H9 (cell line): ENCODE measurements around the gene GALNT2. TPM values are rescaled to one million over a fixed set of nuclear protein-coding genes. Genes with fewer than 3 reads are reported as not detected.
A peak's percentile ranks its signal among the peaks of the same experiment; 100 is the strongest.

Source experiments
- DNase-seq: peaks from one replicate; pipeline ENCODE4 v3.0.0-alpha.2; 2017
- H2AFZ ChIP-seq: one replicate; pipeline ENCODE4 v1.6.1; 2013; ENCODE audit warnings: mild to moderate bottlenecking, low read length, control low read depth, moderate library complexity
- H2AK5ac ChIP-seq: 2 replicates; pipeline ENCODE4 v1.6.1; 2013; ENCODE audit warnings: low read length, control low read depth, mixed read lengths; ENCODE audit not compliant: insufficient read length
- H2BK120ac ChIP-seq: one replicate; pipeline ENCODE4 v1.6.1; 2013; ENCODE audit warnings: low read depth, mild to moderate bottlenecking, low read length, control low read depth, inconsistent platforms; ENCODE audit not compliant: poor library complexity, severe bottlenecking
- H2BK12ac ChIP-seq: 2 replicates; pipeline ENCODE4 v1.6.1; 2013; ENCODE audit warnings: low read length, control low read depth, mixed read lengths, low read depth; ENCODE audit not compliant: insufficient read length
- H2BK15ac ChIP-seq: 2 replicates; pipeline ENCODE4 v1.6.1; 2013; ENCODE audit warnings: low read depth, low read length, control low read depth
- H2BK20ac ChIP-seq: one replicate; pipeline ENCODE4 v1.6.1; 2013; ENCODE audit warnings: low read depth, mild to moderate bottlenecking, low read length, control low read depth, inconsistent platforms; ENCODE audit not compliant: poor library complexity, severe bottlenecking
- H2BK5ac ChIP-seq: 2 replicates; pipeline ENCODE4 v1.6.1; 2013; ENCODE audit warnings: low read length, control low read depth, mixed read lengths; ENCODE audit not compliant: insufficient read length
- H3K14ac ChIP-seq: 2 replicates; pipeline ENCODE4 v1.6.1; 2013; ENCODE audit warnings: low read length, control low read depth; ENCODE audit not compliant: insufficient read depth
- H3K18ac ChIP-seq: 2 replicates; pipeline ENCODE4 v1.6.1; 2013; ENCODE audit warnings: low read depth, mild to moderate bottlenecking, mixed read lengths, low read length, control low read depth; ENCODE audit not compliant: insufficient read length
- H3K23ac ChIP-seq: 2 replicates; pipeline ENCODE4 v1.6.1; 2013; ENCODE audit warnings: low read length, control low read depth, mixed read lengths, low read depth; ENCODE audit not compliant: insufficient read length
- H3K23me2 ChIP-seq: 2 replicates; pipeline ENCODE4 v1.6.1; 2013; ENCODE audit warnings: low read depth, mild to moderate bottlenecking, mixed read lengths, low read length, control low read depth; ENCODE audit not compliant: insufficient read length, poor library complexity, severe bottlenecking
- H3K27ac ChIP-seq: 2 replicates; pipeline ENCODE4 v1.5.1; 2013; ENCODE audit warnings: low read length, control low read depth, mixed read lengths, low read depth; ENCODE audit not compliant: insufficient read length
- H3K27me3 ChIP-seq: 2 replicates; pipeline ENCODE4 v1.6.1; 2013; ENCODE audit warnings: low read length, control low read depth, inconsistent platforms; ENCODE audit not compliant: insufficient read depth
- H3K4ac ChIP-seq: 2 replicates; pipeline ENCODE4 v1.6.1; 2013; ENCODE audit warnings: low read depth, mild to moderate bottlenecking, control low read depth, inconsistent platforms, low read length, moderate library complexity
- H3K4me1 ChIP-seq: 2 replicates; pipeline ENCODE4 v1.6.1; 2013; ENCODE audit warnings: low read length, control low read depth, inconsistent platforms; ENCODE audit not compliant: insufficient read depth
- H3K4me2 ChIP-seq: 2 replicates; pipeline ENCODE4 v1.6.1; 2013; ENCODE audit warnings: low read length, control low read depth, mixed read lengths; ENCODE audit not compliant: insufficient read length, insufficient read depth
- H3K56ac ChIP-seq: 2 replicates; pipeline ENCODE4 v1.6.1; 2013; ENCODE audit warnings: low read depth, mild to moderate bottlenecking, mixed read lengths, low read length, control low read depth; ENCODE audit not compliant: insufficient read length
- H3K79me1 ChIP-seq: 2 replicates; pipeline ENCODE4 v1.6.1; 2013; ENCODE audit warnings: low read depth, mild to moderate bottlenecking, moderate library complexity, low read length, control low read depth, inconsistent platforms; ENCODE audit not compliant: insufficient read depth, poor library complexity, severe bottlenecking
- H3K79me2 ChIP-seq: 2 replicates; pipeline ENCODE4 v1.6.1; 2013; ENCODE audit warnings: low read length, control low read depth, inconsistent platforms; ENCODE audit not compliant: insufficient read depth
- H3K9ac ChIP-seq: 2 replicates; pipeline ENCODE4 v1.6.1; 2013; ENCODE audit warnings: low read length, control low read depth, mixed read lengths; ENCODE audit not compliant: insufficient read length; ENCODE audit errors: extremely low read depth
- H3K9me3 ChIP-seq: one replicate; pipeline ENCODE4 v1.6.1; 2013; ENCODE audit warnings: low read depth, low read length, inconsistent platforms; ENCODE audit not compliant: control insufficient read depth
- H3T11ph ChIP-seq: one replicate; pipeline ENCODE4 v1.6.1; 2013; ENCODE audit warnings: mild to moderate bottlenecking, low read length, control low read depth, inconsistent platforms
- H4K20me1 ChIP-seq: one replicate; pipeline ENCODE4 v1.6.1; 2013; ENCODE audit not compliant: control insufficient read depth, insufficient read length, insufficient read depth
- H4K5ac ChIP-seq: 2 replicates; pipeline ENCODE4 v1.6.1; 2013; ENCODE audit warnings: low read depth, mild to moderate bottlenecking, mixed read lengths, low read length, control low read depth; ENCODE audit not compliant: insufficient read length
- H4K8ac ChIP-seq: replicated peaks from 2 replicates; pipeline ENCODE4 v1.6.1; 2013; ENCODE audit warnings: low read length, control low read depth, mixed read lengths, low read depth; ENCODE audit not compliant: insufficient read length
- H4K91ac ChIP-seq: 2 replicates; pipeline ENCODE4 v1.6.1; 2013; ENCODE audit warnings: low read depth, mild to moderate bottlenecking, moderate library complexity, mixed read lengths, low read length, control low read depth; ENCODE audit not compliant: insufficient read length
- H3K27ac Mint-ChIP-seq, 3 experiments: 2 replicates in 2 of 3; 3 replicates in 1 of 3; pipeline ENCODE4 v1.8.0; 2020 to 2021; ENCODE audit warnings: mixed read lengths in 3 of 3, mild to moderate bottlenecking in 1 of 3, moderate library complexity in 1 of 3
- H3K27me3 Mint-ChIP-seq: 2 replicates; pipeline ENCODE4 v1.8.0; 2021; ENCODE audit warnings: low read depth, mild to moderate bottlenecking, moderate library complexity, mixed read lengths
- H3K36me3 Mint-ChIP-seq, 3 experiments: 2 replicates in 2 of 3; 3 replicates in 1 of 3; pipeline ENCODE4 v1.8.0; 2020 to 2021; ENCODE audit warnings: low read depth in 3 of 3, mixed read lengths in 3 of 3; ENCODE audit not compliant: insufficient read depth in 1 of 3
- H3K4me1 Mint-ChIP-seq, 2 experiments: 2 replicates each; pipeline ENCODE4 v1.8.0; 2020; ENCODE audit warnings: mixed read lengths in 2 of 2
- H3K4me3 Mint-ChIP-seq, 2 experiments: 2 replicates in 1 of 2; 3 replicates in 1 of 2; pipeline ENCODE4 v1.8.0; 2020 to 2021; ENCODE audit warnings: mild to moderate bottlenecking in 2 of 2, mixed read lengths in 2 of 2, moderate library complexity in 1 of 2
- H3K9me3 Mint-ChIP-seq, 2 experiments: 2 replicates in 1 of 2; 3 replicates in 1 of 2; pipeline ENCODE4 v1.8.0; 2020; ENCODE audit warnings: mild to moderate bottlenecking in 2 of 2, mixed read lengths in 2 of 2, moderate library complexity in 1 of 2
- WGBS: extraction: QIAGEN DNeasy Blood & Tissue Kit; methylation state at CpG from one replicate; pipeline ENCODE4 v1.1.7; 2013; ENCODE audit warnings: missing lambda C conversion rate, low lambda C conversion rate, mixed read lengths; ENCODE audit not compliant: insufficient read length; ENCODE audit errors: extremely low coverage; 5-methylcytosine and 5-hydroxymethylcytosine counted together
- total RNA-seq: library from RNA; stranded (reverse); gene quantifications from 2 replicates; pipeline ENCODE4 v1.2.1, GENCODE V29; 2021
- TF ChIP-seq, protein P1 (sequence below): fragments of 200-600 bp; sonication (generic); conservative IDR thresholded peaks from 3 replicates; pipeline ENCODE4 v1.8.0; 2021; ENCODE audit warnings: antibody characterized with exemption, mild to moderate bottlenecking

The GALNT2 gene
- total RNA-seq, 1 experiment from 2014 or later: 57.6 TPM

- Mint-ChIP-seq H3K4me1 (no peaks in the 10 kb centered on the region), H3K27ac (peak overlapping the region in 2 of 3 experiments; percentile 70 to 88; a peak in 2 of 7 replicates), H3K4me3 (no peak overlapping the region), H3K36me3 (peaks cover 35 to 55% (median 48%) of the 10 kb centered on the region in 3 experiments), H3K9me3 (no peaks in the 10 kb centered on the region; a peak in 1 of 5 replicates), H3K27me3 (no peaks in the 10 kb centered on the region; the same call in 1 of the 2 replicates)
- H3T11ph ChIP-seq: no peak overlapping the region
- H2BK120ac ChIP-seq: no peak overlapping the region
- H3K23me2 ChIP-seq: no peaks in the 10 kb centered on the region
- H3K18ac ChIP-seq: no peak overlapping the region
- no CpG with 5 or more reads among the region's 18 CpGs for WGBS
- no peaks in the 10 kb centered on the region for H3K79me2 ChIP-seq
- H3K4ac ChIP-seq: no peak overlapping the region
- no peak overlapping the region for H3K27ac ChIP-seq
- H2AK5ac ChIP-seq: no peak overlapping the region
- no peak overlapping the region for H2BK5ac ChIP-seq
- H3K9ac ChIP-seq: no peak overlapping the region
- H3K56ac ChIP-seq: no peak overlapping the region
- H4K91ac ChIP-seq: no peak overlapping the region
- H2AFZ ChIP-seq: no peak overlapping the region
- no peak overlapping the region for H2BK20ac ChIP-seq
- no peak overlapping the region for H3K14ac ChIP-seq
- no peak overlapping the region for H2BK12ac ChIP-seq
- no peak for DNase-seq
- H3K9me3 ChIP-seq: no peaks in the 10 kb centered on the region
- no peaks in the 10 kb centered on the region for H3K4me1 ChIP-seq
- H4K5ac ChIP-seq: no peak overlapping the region
- peaks cover 4% of the 10 kb centered on the region for H4K20me1 ChIP-seq
- no peak overlapping the region for H3K23ac ChIP-seq
- TF ChIP-seq, protein P1, sequence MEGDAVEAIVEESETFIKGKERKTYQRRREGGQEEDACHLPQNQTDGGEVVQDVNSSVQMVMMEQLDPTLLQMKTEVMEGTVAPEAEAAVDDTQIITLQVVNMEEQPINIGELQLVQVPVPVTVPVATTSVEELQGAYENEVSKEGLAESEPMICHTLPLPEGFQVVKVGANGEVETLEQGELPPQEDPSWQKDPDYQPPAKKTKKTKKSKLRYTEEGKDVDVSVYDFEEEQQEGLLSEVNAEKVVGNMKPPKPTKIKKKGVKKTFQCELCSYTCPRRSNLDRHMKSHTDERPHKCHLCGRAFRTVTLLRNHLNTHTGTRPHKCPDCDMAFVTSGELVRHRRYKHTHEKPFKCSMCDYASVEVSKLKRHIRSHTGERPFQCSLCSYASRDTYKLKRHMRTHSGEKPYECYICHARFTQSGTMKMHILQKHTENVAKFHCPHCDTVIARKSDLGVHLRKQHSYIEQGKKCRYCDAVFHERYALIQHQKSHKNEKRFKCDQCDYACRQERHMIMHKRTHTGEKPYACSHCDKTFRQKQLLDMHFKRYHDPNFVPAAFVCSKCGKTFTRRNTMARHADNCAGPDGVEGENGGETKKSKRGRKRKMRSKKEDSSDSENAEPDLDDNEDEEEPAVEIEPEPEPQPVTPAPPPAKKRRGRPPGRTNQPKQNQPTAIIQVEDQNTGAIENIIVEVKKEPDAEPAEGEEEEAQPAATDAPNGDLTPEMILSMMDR: no peak
- H4K8ac ChIP-seq: no peak overlapping the region
- H3K27me3 ChIP-seq: no peaks in the 10 kb centered on the region
- no peak overlapping the region for H3K4me2 ChIP-seq
- no peak overlapping the region for H2BK15ac ChIP-seq
- H3K79me1 ChIP-seq: no peaks in the 10 kb centered on the region
Observed at GRCh38 chr1:230321741-230322420, 254.8 kb downstream of the GALNT2 start.
